ENCODE data around the gene WDR75.
"Not testable (repeated sequence)": the region's sequence is repeated elsewhere in the genome, so short reads cannot be mapped to it uniquely, and the experiment has no call there.

The WDR75 gene

GRCh38 chr2:189440947-189441708, at the start of gene WDR75:
Gene WDR75, plus strand, starts transcription at chr2:189441474. Its CDS starts 19 bp downstream, at chr2:189441493.
- peak; percentile 98 for DNase-seq (ENCODE audit: low spot score)

GRCh38 chr2:189393440-189394111, 47.7 kb upstream of the WDR75 start:
- DNase-seq (ENCODE audit: low spot score): no peak

GRCh38 chr2:189394525-189394924, 46.7 kb upstream of the WDR75 start:
- DNase-seq (ENCODE audit: low spot score): no peak

GRCh38 chr2:189402932-189403331, 38.3 kb upstream of the WDR75 start:
- no peak for DNase-seq (ENCODE audit: low spot score)

GRCh38 chr2:189406586-189407233, 34.6 kb upstream of the WDR75 start:
- DNase-seq (ENCODE audit: low spot score): no peak

GRCh38 chr2:189407281-189408209, 33.7 kb upstream of the WDR75 start:
- DNase-seq (ENCODE audit: low spot score): no peak

GRCh38 chr2:189408294-189408693, 33.0 kb upstream of the WDR75 start:
- no peak for DNase-seq (ENCODE audit: low spot score)

- no peak for DNase-seq (ENCODE audit: low spot score)
Observed at GRCh38 chr2:189409131-189409530, 32.1 kb upstream of the WDR75 start.

GRCh38 chr2:189409647-189410046, 31.6 kb upstream of the WDR75 start:
- DNase-seq (ENCODE audit: low spot score): no peak

- peak; percentile 8 for DNase-seq (ENCODE audit: low spot score)
Observed at GRCh38 chr2:189411860-189412259, 29.4 kb upstream of the WDR75 start.

GRCh38 chr2:189412330-189412953, 28.8 kb upstream of the WDR75 start:
- peak; percentile 51 for DNase-seq (ENCODE audit: low spot score)

- DNase-seq (ENCODE audit: low spot score): no peak
Observed at GRCh38 chr2:189413249-189413648, 28.0 kb upstream of the WDR75 start.

GRCh38 chr2:189421644-189422043, 19.6 kb upstream of the WDR75 start:
- DNase-seq (ENCODE audit: low spot score): no peak

GRCh38 chr2:189424961-189425360, 16.3 kb upstream of the WDR75 start:
- DNase-seq (ENCODE audit: low spot score): no peak

GRCh38 chr2:189425676-189426075, 15.6 kb upstream of the WDR75 start:
- DNase-seq (ENCODE audit: low spot score): no peak

GRCh38 chr2:189426886-189427285, 14.4 kb upstream of the WDR75 start:
- DNase-seq (ENCODE audit: low spot score): no peak

- no peak for DNase-seq (ENCODE audit: low spot score)
Observed at GRCh38 chr2:189427872-189428271, 13.4 kb upstream of the WDR75 start.

GRCh38 chr2:189430448-189430847, 10.8 kb upstream of the WDR75 start:
- not testable (repeated sequence) for DNase-seq (ENCODE audit: low spot score)

- DNase-seq (ENCODE audit: low spot score): not testable (repeated sequence)
Observed at GRCh38 chr2:189435803-189436202, 5.5 kb upstream of the WDR75 start.

GRCh38 chr2:189437926-189438325, 3.3 kb upstream of the WDR75 start:
- DNase-seq (ENCODE audit: low spot score): no peak

GRCh38 chr2:189439342-189439741, 1.9 kb upstream of the WDR75 start:
- DNase-seq (ENCODE audit: low spot score): no peak

GRCh38 chr2:189440644-189440946, 679 bp upstream of the WDR75 start:
- no peak for DNase-seq (ENCODE audit: low spot score)
